ENCODE results near the gene MSN. TPM values are rescaled to one million over a fixed set of nuclear protein-coding genes. Genes with fewer than 3 reads are reported as not detected.
A peak's percentile ranks its signal among the peaks of the same experiment; 100 is the strongest.

The MSN gene
- total and polyA plus RNA-seq, 10 of the 15 experiments (the other 5 are each of a cell fraction or from before 2014, with no cell fraction given): 93.8 to 432 (median 270) TPM

GRCh38 chrX:65707151-65707550, 39.7 kb downstream of the MSN start:
- CTCF ChIA-PET: interaction anchor here (0.7 to 2.1 kb wide), 6 partner anchors 13 to 279 kb away, joined by 3 to 5 read pairs (median 4); no protein-coding TSS in a partner anchor
- H3K9ac ChIP-seq (ENCODE audit: control insufficient read depth, insufficient read depth, low read length): no peak overlapping the region
- no peaks in the 10 kb centered on the region for H3K9me3 ChIP-seq (replicated peaks; ENCODE audit: control insufficient read depth, insufficient read depth, low read length)
- WGBS (ENCODE audit: insufficient coverage, insufficient replicate concordance, low lambda C conversion rate, missing lambda C conversion rate): 46% methylated on average over 2 of the region's 2 CpGs
- RAD21 ChIA-PET (ENCODE audit: unreplicated experiment): interaction anchor here (0.7 to 5.1 kb wide), 7 partner anchors 11 to 110 kb away, joined by 3 to 28 read pairs (median 6); no protein-coding TSS in a partner anchor
- peak overlapping the region; percentile 29 for H3K27ac ChIP-seq (ENCODE audit: control insufficient read depth, insufficient read depth)
- no peaks in the 10 kb centered on the region; a peak in 2 of 4 replicates for H3K36me3 ChIP-seq (ENCODE audit: control insufficient read depth in 2 of 2, insufficient read depth in 2 of 2, low read length in 1 of 2)
- no peaks in the 10 kb centered on the region for H3K27me3 ChIP-seq (replicated peaks in 1 of 2; ENCODE audit: control insufficient read depth in 2 of 2, insufficient read depth in 2 of 2, low read length in 1 of 2)
- H3K79me2 ChIP-seq (ENCODE audit: control insufficient read depth, insufficient read depth, low read length): peaks cover 67% of the 10 kb centered on the region
- POLR2A ChIA-PET: interaction anchor here (1.2 to 3.8 kb wide), 3 partner anchors 11 to 311 kb away, joined by 3 to 26 read pairs (median 5); no protein-coding TSS in a partner anchor
- H3K4me1 ChIP-seq (ENCODE audit: control insufficient read depth, insufficient read depth, low read length): peaks cover 30% of the 10 kb centered on the region
- H3K4me2 ChIP-seq (ENCODE audit: control insufficient read depth, insufficient read depth): no peak overlapping the region
- intact Hi-C loops (cut with micrococcal nuclease; ENCODE audit: unreplicated experiment): no loop called here
- TF ChIP-seq STAT3 (IDR thresholded peaks at IDR 0.05; ENCODE audit: low read depth, low read length) (no peak), HSF1 (IDR thresholded peaks at IDR 0.05; ENCODE audit: low read depth, low read length) (no peak), NR2C1 (IDR thresholded peaks at IDR 0.05) (no peak), ZNF24 (IDR thresholded peaks at IDR 0.05) (no peak), NRF1 (conservative IDR thresholded peaks at IDR 0.05; ENCODE audit: low read depth, low read length) (no peak), BACH1 (IDR thresholded peaks at IDR 0.05; ENCODE audit: borderline replicate concordance) (no peak), MYC (IDR thresholded peaks at IDR 0.05; ENCODE audit: insufficient read depth, insufficient read length, insufficient replicate concordance, low read length, severe bottlenecking) (no peak)
- ATAC-seq: peak; percentile 3
- BruUV-seq (replicated peaks): no TSS peak
- in situ Hi-C loops (cut with MboI): no loop called here
- no peak overlapping the region for H2AFZ ChIP-seq (ENCODE audit: control insufficient read depth, low read depth, low read length)
- no peaks in the 10 kb centered on the region for H4K20me1 ChIP-seq (ENCODE audit: control insufficient read depth, insufficient read depth)
- no peak for DNase-seq (ENCODE audit: low read depth, low spot score)
- SMC1A ChIA-PET (ENCODE audit: uncharacterized antibody, unreplicated experiment): interaction anchor here (1.2 to 6.5 kb wide), 5 partner anchors 7 to 35 kb away, joined by 3 to 65 read pairs (median 7); no protein-coding TSS in a partner anchor
- peak; percentile 7 for FAIRE-seq
- H3K4me3 ChIP-seq: no peak overlapping the region

Data from GM12878 (cell line).